Keratinocyte (primary cell): ENCODE data around the gene ASRGL1.

ENCODE experiments used
- CTCF ChIP-seq, 3 experiments: IDR thresholded peaks in 1 of 3; conservative IDR thresholded peaks in 1 of 3; optimal IDR thresholded peaks in 1 of 3; 2 replicates in 2 of 3; 3 replicates in 1 of 3; pipeline versions ENCODE3 to v1.5.1; 2011; ENCODE audit warnings: low read length in 3 of 3, mild to moderate bottlenecking in 3 of 3, moderate library complexity in 2 of 3, control low read depth in 1 of 3, inconsistent platforms in 1 of 3; ENCODE audit not compliant: insufficient read depth in 2 of 3; ENCODE audit errors: extremely low read depth in 1 of 3
- EZH2 ChIP-seq: IDR thresholded peaks from one replicate; pipeline ENCODE4 v1.6.1; 2012; ENCODE audit warnings: inconsistent platforms, mild to moderate bottlenecking, low read length, moderate library complexity

GRCh38 chr11:62390722-62391121 lies 53.5 kb downstream of the ASRGL1 start:
- TF ChIP-seq CTCF (optimal IDR thresholded peaks at IDR 0.05 in 1 of 3, IDR thresholded peaks at IDR 0.05 in 1 of 3, conservative IDR thresholded peaks at IDR 0.05 in 1 of 3; ENCODE audit: extremely low read depth in 1 of 3, insufficient read depth in 2 of 3, low read length in 3 of 3) (no peak), EZH2 (no peak)
